Hematopoietic multipotent progenitor cell (in vitro differentiated cells): ENCODE measurements around the gene LYPD6B. TPM values are rescaled to one million over a fixed set of nuclear protein-coding genes. Genes with fewer than 3 reads are reported as not detected.

Experiments used
- DNase-seq, 3 donors: peaks; one replicate each; pipeline ENCODE4 v3.0.0-alpha.2; 2011 to 2015; ENCODE audit warnings: low read depth in 2 of 3, low spot score in 2 of 3
- total RNA-seq: library from RNA; depleted of rRNA; stranded (reverse); fragments of >200 nt; gene quantifications from one replicate; pipeline ENCODE4 v1.2.3, GENCODE V29; 2012

Gene LYPD6B, protein sequence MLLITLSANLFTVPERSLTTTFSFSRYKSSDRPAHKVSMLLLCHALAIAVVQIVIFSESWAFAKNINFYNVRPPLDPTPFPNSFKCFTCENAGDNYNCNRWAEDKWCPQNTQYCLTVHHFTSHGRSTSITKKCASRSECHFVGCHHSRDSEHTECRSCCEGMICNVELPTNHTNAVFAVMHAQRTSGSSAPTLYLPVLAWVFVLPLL
- total RNA-seq: 0.81 TPM

GRCh38 chr2:149038442-149039212 lies at the start of gene LYPD6B:
Gene LYPD6B, plus strand, starts transcription at chr2:149038699. Its CDS starts 92,250 bp downstream, at chr2:149130949.
- peak in 2 of 3 donors; percentile 24 to 28 for DNase-seq

GRCh38 chr2:148989882-148990493 lies 48.5 kb upstream of the LYPD6B start:
- DNase-seq: peak; percentile 24 to 91 (median 76)

- no peak for DNase-seq
Measured at GRCh38 chr2:148990968-148991367, 47.5 kb upstream of the LYPD6B start.

GRCh38 chr2:148992448-148992847 lies 46.1 kb upstream of the LYPD6B start:
- no peak for DNase-seq

DNA sequence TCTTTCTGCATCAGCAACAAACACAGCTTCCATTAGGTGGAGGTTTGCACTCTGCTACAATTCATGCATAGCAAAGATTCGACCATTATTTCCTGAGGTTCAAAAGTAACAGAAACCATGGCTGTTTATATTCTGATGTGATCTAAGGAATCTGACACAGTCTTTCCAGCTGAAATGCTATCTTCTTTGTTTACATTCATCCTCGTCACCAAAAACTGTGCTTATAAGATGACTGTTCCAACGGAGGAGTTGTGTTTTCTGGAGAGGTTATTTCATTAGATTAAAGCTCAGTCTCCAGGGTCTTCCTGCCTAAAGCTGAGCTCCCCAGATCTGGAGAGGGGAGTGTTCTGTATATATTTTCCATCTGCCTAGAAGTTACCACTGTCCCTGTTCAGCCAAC lies 45.1 kb upstream of the LYPD6B start:
- DNase-seq: no peak

GRCh38 chr2:148994341-148994740 lies 44.2 kb upstream of the LYPD6B start:
- DNase-seq: no peak

- no peak for DNase-seq
Measured at GRCh38 chr2:148996805-148997204, 41.7 kb upstream of the LYPD6B start.

- no peak for DNase-seq
Measured at GRCh38 chr2:148998165-148998830, 40.2 kb upstream of the LYPD6B start.

DNA sequence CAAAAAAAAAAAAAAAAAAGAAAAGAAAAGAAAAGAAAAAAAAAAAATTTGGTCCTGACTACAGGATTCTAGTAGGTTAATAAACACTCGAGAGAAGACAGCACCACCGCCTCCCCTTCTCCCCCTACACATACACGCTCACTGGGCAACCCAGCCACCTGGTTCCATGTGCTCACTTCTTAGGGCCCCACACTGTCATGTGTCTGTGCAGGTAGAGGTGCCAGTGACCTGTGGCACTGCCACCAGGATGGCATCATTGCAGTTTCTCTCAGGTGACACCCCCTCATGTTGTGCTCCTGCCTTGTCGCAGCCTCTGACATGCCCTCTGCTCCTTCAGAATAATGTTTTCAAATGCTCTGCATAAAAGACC lies 39.7 kb upstream of the LYPD6B start:
- no peak for DNase-seq

GRCh38 chr2:148999451-148999921 lies 39.0 kb upstream of the LYPD6B start:
- DNase-seq: no peak

DNA sequence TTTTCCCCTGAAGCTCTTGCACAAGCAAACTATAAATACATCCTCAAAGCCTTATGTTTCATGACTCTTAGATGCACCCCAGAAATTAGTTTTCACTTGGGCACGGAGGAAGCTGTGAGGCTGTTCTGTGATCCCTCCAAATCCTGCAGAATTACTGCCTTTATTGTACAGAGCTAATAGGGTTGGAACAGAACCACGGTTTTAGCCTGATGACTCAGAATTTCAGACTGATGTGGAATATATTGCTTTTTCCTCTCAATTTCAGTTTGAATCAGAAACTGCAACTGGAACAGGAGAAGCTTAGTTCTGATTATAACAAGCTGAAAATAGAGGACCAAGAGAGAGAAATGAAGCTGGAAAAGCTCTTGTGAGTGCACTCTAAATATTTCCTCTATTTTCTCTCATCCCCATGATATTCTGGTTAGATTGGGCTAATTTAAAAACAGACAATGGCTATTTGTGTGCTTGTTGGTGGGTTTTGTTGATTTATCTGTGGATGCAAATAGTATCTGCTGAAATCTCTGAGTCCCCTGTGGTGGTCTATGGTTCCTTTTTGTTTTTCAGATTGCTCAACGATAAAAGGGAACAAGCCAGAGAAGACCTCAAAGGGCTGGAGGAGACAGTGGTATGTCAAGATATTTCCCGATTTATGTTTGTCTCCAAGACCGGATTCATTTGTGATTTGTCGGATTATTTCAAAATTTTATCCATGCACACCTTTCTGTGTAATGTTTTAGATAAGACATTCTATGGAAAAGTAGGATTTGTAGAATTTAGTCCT lies 38.2 kb upstream of the LYPD6B start:
- DNase-seq: no peak

- DNase-seq: no peak
Measured at GRCh38 chr2:149001496-149001895, 37.0 kb upstream of the LYPD6B start.

- DNase-seq: no peak
Measured at GRCh38 chr2:149002378-149002890, 36.1 kb upstream of the LYPD6B start.

DNA sequence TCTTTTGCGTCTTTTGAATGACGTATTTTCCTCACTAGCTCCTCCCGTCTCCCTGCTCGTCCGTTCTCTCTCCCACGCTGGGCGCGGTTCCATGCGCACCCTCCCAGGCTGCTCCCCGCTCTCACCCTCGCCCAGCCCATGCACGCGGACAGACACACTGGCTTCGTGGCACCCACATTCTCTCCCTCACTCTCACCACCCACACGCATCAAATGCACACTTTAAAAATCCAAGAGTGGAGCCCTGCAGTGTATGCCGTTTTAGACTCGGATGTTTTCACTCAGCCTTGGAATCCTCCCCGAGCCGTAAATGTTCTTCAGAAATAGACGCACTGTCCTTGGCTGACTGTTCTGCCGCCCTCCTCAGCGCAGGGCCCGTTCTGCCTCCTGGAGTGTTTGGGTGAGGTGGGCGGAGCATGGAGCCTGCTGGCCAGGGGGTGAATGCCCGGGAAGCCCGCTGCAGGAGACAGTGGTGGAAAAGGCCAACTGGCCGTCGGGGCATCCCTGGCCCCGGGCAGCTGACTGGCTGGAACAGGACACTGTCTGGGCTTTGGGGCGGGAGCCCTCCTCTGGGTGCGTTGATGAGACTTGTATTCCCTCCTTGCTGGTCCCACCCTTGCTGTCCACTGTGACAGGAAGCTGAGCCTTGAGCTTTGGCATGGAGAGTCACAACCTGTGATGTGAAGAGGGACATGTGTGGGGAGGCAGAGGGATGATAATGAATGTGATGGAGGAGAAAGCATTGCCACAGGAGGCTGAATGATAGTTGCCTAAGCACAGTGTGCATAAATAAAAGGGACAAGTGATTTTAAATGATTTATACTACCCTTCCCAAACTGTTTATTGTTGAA lies 35.4 kb upstream of the LYPD6B start:
- DNase-seq: no peak

DNA sequence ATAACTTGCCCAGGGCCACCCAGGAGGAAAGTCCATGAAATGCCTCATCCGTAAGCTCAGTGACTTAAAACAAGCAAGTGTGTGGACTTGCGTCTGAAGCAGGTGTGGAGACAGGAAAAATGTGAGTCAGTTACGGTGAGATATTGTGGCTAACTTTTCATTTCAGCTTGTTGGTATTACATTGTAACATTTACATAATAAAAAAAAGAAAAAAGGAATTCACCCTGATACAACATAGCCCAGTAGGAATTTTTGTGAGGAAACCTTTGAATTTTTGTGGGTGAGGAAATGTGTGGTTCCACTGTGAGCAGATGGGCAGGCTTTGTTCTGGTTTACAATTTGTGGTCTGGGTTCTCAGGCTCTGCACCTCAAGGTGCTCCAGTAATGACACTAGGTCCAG lies 33.7 kb upstream of the LYPD6B start:
- DNase-seq: no peak

DNA sequence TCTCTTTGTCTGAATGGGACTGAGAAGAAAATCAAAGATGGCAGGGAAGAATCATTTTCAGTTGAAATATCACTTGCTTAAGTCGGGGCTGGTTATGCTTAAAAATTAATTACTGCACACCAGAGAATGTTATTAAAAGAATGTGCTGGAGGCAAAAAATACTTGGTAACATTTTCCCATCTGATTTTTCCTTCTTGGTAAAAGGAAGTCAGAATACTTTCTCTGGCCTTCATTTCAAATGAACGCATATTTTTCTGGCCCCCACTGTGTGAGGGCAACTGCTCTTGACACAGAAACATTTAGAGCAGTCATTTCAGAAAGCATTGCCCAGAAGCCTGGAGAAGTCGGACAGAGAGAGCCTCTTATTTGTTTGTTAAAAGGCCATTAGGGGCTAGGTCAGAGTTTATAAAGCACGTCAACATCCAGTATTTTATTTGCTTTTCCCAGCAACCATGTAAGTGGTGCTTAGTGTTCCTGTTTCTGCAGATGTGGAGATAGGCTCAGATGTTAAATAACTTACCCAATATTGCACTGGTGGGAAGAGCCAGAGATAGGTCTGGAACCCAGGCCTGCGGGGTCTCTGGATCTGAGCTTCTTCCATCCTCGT lies 32.9 kb upstream of the LYPD6B start:
- DNase-seq: no peak

- DNase-seq: no peak
Measured at GRCh38 chr2:149006883-149007543, 31.5 kb upstream of the LYPD6B start.

GRCh38 chr2:149008381-149008780 lies 30.1 kb upstream of the LYPD6B start:
- DNase-seq: no peak
